ENCODE measurements around the gene ITPA. TPM values are rescaled to one million over a fixed set of nuclear protein-coding genes. Genes with fewer than 3 reads are reported as not detected.

Gene ITPA
- total RNA-seq, 5 donors from 2014 or later (not counting 1 experiment from before 2014, with no cell fraction given), result 41.6 to 67.6 (median 61.8) TPM

DNA sequence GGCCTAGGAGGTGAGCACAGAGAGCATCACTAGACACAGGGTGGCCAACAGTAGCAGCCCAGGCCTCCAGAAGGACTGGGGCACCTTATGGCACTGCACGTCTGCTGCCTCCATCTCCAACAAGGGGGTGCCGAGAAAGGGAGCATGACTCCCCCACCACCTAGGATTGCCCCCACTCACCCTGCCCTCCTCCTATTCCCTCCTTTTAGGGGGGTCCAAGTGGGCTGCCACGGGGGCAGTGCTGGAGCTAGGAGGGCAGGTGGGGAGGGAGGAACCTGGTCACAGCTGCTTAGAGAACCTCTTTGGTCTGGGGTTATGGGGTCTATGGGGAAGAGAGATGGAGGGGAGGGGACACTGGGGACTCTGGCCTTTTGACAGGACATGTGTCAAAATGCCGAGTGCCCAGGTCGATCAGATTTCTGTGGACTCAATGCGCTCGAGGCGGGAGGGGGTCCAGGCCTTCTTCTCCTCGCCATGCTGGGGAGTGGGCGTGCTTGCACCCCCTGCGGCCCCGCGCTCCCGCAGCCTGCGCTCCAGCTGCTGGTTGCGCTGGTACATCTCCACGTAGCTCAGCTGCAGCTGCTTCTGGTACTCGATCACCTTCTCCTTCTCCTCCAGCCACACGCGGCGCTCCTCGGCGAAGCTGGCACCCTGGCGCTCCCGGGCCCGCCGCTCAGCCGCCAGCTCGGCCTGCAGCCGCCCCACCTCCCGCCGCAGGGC is 45.1 kb upstream of the ITPA start:
- Mint-ChIP-seq H3K4me3 (peak overlapping the region in 1 of 3 donors; percentile 16), H3K4me1 (peaks cover 11 to 16% (median 15%) of the 10 kb centered on the region in 3 donors), H3K9me3 (no peaks in the 10 kb centered on the region), H3K27me3 (peaks cover 6 to 16% of the 10 kb centered on the region in 2 donors), H3K36me3 (peaks cover 1% of the 10 kb centered on the region), H3K27ac (no peak overlapping the region)
- Histone ChIP-seq H3K27ac (ENCODE audit: low read length) (no peak overlapping the region), H3K27me3 (replicated peaks in 1 of 2; ENCODE audit: control insufficient read depth in 2 of 2, extremely low read depth in 1 of 2, insufficient read depth in 2 of 2, low read length in 1 of 2) (peaks cover 3 to 41% of the 10 kb centered on the region in 2 experiments), H3K4me1 (ENCODE audit: control insufficient read depth in 1 of 2, extremely low read depth in 1 of 2, insufficient read depth in 2 of 2, low read length in 2 of 2) (peaks cover 0 to 25% of the 10 kb centered on the region in 2 experiments), H3K36me3 (ENCODE audit: control insufficient read depth in 2 of 2, extremely low read depth in 1 of 2, insufficient read depth in 1 of 2, low read length in 1 of 2) (no peaks in the 10 kb centered on the region), H3K4me3 (ENCODE audit: control insufficient read depth in 1 of 2, extremely low read depth in 1 of 2, low read length in 1 of 2) (no peak overlapping the region), H3K9me3 (no peaks in the 10 kb centered on the region)
- POLR2A ChIA-PET, result no interaction called here
- ATAC-seq (replicated peaks in 1 of 4), result no peak
- DNase-seq, result no peak
- WGBS (ENCODE audit: insufficient coverage), result 79% methylated on average over 23 of the region's 32 CpGs
- CTCF ChIA-PET, result interaction anchor here in 1 of 2 donors (0.5 kb wide), 1 partner anchor 8 kb away, joined by 4 read pairs; no protein-coding TSS in a partner anchor

DNA sequence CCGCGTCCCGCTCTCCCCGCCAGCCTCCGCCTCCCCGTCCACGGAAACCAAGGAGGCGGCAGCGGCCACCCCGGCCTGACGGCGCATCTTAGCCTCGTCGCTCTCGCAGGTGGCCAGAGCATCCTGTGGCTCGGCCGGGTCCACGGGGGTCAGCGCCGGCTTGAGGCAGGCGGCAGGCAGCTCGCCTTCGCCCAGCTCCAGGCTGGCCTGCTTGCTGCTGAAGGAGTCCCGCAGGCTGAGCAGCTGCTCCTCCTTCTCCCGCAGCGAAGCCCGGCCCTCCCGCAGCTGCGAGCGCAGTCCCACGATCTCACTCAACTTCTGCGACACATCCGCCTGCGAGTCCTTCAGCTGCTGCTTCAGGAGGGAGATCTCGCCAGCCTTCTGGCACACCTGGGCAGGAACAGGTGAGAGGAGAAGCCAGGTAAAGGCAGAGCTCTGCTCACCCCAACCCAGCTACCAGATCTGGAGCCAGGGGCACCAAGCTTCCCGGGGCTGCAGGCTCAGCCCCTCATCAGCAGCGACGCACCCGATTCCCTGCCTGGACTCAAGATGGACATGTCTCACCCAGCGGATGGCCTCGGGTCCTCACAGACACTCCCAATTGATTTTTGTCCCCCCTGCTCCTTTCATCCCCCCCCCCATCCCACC is 44.4 kb upstream of the ITPA start:
- DNase-seq (no peak), ATAC-seq (replicated peaks in 1 of 4) (peak in 2 of 4 experiments; percentile 12 to 15)
- peak overlapping the region in 1 of 3 donors; percentile 36 for H3K4me3 Mint-ChIP-seq
- Histone ChIP-seq H3K9me3 (no peaks in the 10 kb centered on the region), H3K4me1 (ENCODE audit: control insufficient read depth in 1 of 2, extremely low read depth in 1 of 2, insufficient read depth in 2 of 2, low read length in 2 of 2) (peaks cover 0 to 22% of the 10 kb centered on the region in 2 experiments), H3K4me3 (ENCODE audit: control insufficient read depth in 1 of 2, extremely low read depth in 1 of 2, low read length in 1 of 2) (no peak overlapping the region), H3K27ac (ENCODE audit: low read length) (no peak overlapping the region), H3K36me3 (ENCODE audit: control insufficient read depth in 2 of 2, extremely low read depth in 1 of 2, insufficient read depth in 1 of 2, low read length in 1 of 2) (no peaks in the 10 kb centered on the region), H3K27me3 (replicated peaks in 1 of 2; ENCODE audit: control insufficient read depth in 2 of 2, extremely low read depth in 1 of 2, insufficient read depth in 2 of 2, low read length in 1 of 2) (peaks cover 3 to 43% of the 10 kb centered on the region in 2 experiments)
- H3K27me3 Mint-ChIP-seq, result peaks cover 6 to 20% of the 10 kb centered on the region in 2 donors
- ChIA-PET POLR2A (no interaction called here), CTCF (interaction anchor here in 1 of 2 donors (0.5 kb wide), 1 partner anchor 8 kb away, joined by 4 read pairs; no protein-coding TSS in a partner anchor)
- H3K9me3 Mint-ChIP-seq, result no peaks in the 10 kb centered on the region
- H3K27ac Mint-ChIP-seq, result no peak overlapping the region
- WGBS (ENCODE audit: insufficient coverage), result 85% methylated on average over 38 of the region's 41 CpGs
- H3K4me1 Mint-ChIP-seq, result peaks cover 7 to 11% (median 10%) of the 10 kb centered on the region in 3 donors
- peaks cover 3% of the 10 kb centered on the region for H3K36me3 Mint-ChIP-seq

DNA sequence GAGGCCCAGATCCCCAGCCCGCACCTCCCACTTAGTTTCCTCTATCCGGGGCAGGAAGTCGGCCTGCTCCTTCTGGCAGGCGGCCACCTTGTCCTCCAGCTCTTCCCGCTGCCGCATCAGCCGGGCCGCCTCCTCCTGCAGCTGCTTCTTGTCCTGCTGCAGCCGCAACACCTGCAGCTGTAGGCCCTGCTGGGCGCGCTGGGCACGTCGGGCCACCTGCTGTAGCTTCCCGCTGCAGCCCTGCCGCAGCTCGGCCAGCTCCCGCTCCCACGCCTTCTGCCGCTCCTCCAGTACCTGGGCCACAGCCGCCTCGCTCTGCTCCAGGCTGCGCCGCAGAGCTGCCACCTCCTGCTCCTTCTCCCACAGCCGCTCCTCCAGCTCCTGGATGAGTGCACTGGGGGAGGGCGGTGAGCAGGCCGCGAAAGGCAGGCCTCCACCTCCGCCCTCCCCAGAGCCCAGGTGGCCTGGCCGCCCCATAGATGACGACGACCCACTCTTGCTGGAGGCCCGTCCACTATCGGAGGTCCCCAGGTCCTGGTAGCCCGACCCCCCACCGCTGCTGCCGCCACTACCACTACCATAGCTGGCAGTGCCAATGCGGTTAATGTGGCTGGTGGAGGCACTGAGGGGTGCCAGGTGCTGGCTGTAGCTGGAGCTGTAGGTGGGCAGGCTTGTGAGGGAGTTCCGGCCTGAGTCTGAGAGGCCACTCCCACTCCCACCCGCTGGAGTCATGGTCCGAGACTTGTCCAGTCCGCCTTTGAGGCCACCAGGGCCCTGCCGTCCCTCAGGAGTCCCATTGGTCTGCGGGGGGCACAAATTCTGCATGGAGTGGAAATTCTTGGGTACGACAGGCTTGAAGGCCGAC is 43.6 kb upstream of the ITPA start:
- Histone ChIP-seq H3K9me3 (no peaks in the 10 kb centered on the region), H3K4me1 (ENCODE audit: control insufficient read depth in 1 of 2, extremely low read depth in 1 of 2, insufficient read depth in 2 of 2, low read length in 2 of 2) (peaks cover 0 to 14% of the 10 kb centered on the region in 2 experiments), H3K36me3 (ENCODE audit: control insufficient read depth in 2 of 2, extremely low read depth in 1 of 2, insufficient read depth in 1 of 2, low read length in 1 of 2) (no peaks in the 10 kb centered on the region), H3K4me3 (ENCODE audit: control insufficient read depth in 1 of 2, extremely low read depth in 1 of 2, low read length in 1 of 2) (no peak overlapping the region), H3K27me3 (replicated peaks in 1 of 2; ENCODE audit: control insufficient read depth in 2 of 2, extremely low read depth in 1 of 2, insufficient read depth in 2 of 2, low read length in 1 of 2) (peaks cover 3 to 46% of the 10 kb centered on the region in 2 experiments), H3K27ac (ENCODE audit: low read length) (no peak overlapping the region)
- ChIA-PET CTCF (no interaction called here), POLR2A (no interaction called here)
- ATAC-seq (replicated peaks in 1 of 4) (no peak), DNase-seq (no peak)
- 75% methylated on average over 33 of the region's 45 CpGs for WGBS (ENCODE audit: insufficient coverage)
- Mint-ChIP-seq H3K4me1 (peaks cover 7 to 9% (median 9%) of the 10 kb centered on the region in 3 donors), H3K9me3 (no peaks in the 10 kb centered on the region), H3K27me3 (peaks cover 6 to 20% of the 10 kb centered on the region in 2 donors), H3K4me3 (peak overlapping the region in 1 of 3 donors; percentile 36), H3K36me3 (peaks cover 3% of the 10 kb centered on the region), H3K27ac (no peak overlapping the region)

DNA sequence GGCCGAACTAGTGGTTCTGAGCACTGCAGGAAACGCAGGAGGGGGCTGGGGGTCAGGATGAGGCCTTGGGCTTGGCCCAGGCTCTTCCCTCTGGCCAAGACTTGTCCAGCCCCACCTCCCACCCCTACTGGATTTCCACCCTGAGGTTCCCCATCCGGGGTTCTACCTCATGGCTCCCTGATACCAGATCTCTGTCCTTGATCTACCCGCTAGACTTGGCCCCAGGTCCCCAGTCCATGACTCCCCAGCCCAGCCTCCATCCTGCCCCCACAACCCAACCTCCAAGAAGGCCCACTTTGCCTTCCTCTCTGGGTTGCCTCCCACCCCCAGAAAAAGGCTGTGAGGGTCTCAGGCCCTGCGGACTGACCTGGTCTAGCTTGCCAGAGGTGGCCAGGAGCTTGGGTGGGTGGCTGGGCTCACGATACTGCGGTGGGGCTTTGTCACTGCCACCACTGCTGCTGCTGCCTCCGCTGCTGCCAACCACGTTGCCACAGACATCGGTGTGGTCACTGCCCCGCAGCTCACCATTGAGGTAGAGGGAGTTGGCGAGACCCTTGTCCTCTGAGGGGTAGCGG is 42.9 kb upstream of the ITPA start:
- H3K27ac Mint-ChIP-seq, result no peak overlapping the region

DNA sequence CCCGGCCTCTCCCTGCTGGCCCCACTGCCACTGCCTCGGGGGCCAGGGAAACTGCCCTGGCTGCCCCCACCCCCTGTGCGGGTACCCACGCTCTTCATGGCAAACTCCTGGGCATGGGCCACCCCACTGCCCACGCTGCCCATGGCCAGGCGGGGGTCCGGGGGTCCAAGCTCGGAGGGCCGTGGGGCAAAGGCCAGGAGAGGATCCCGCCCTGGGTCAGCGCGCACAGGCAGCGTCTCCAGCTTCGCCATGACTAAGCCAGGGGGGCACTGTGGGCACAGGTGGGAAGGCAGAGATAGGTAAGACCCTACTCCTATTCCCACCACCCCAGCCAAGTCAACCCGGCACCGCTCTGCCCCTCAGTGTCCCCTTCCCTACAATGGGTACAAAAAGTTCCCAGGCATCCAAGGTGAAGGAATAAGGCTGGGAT is 42.4 kb upstream of the ITPA start:
- peaks cover 0 to 12% of the 10 kb centered on the region in 2 experiments for H3K4me1 ChIP-seq (ENCODE audit: control insufficient read depth in 1 of 2, extremely low read depth in 1 of 2, insufficient read depth in 2 of 2, low read length in 2 of 2)
- peaks cover 3% of the 10 kb centered on the region for H3K36me3 Mint-ChIP-seq
- peaks cover 9 to 11% (median 11%) of the 10 kb centered on the region in 3 donors for H3K4me1 Mint-ChIP-seq
- peaks cover 3 to 53% of the 10 kb centered on the region in 2 experiments for H3K27me3 ChIP-seq (replicated peaks in 1 of 2; ENCODE audit: control insufficient read depth in 2 of 2, extremely low read depth in 1 of 2, insufficient read depth in 2 of 2, low read length in 1 of 2)
- no peaks in the 10 kb centered on the region for H3K9me3 Mint-ChIP-seq
- no peak for ATAC-seq (replicated peaks in 1 of 4)
- peaks cover 6 to 21% of the 10 kb centered on the region in 2 donors for H3K27me3 Mint-ChIP-seq
- no peak overlapping the region for H3K4me3 ChIP-seq (ENCODE audit: control insufficient read depth in 1 of 2, extremely low read depth in 1 of 2, low read length in 1 of 2)
- ChIA-PET POLR2A (interaction anchor here in 1 of 2 donors (0.5 to 0.6 kb wide), 2 partner anchors 39 to 499 kb away, joined by 3 to 8 read pairs; no protein-coding TSS in a partner anchor), CTCF (no interaction called here)
- H3K9me3 ChIP-seq, result no peaks in the 10 kb centered on the region
- no peaks in the 10 kb centered on the region for H3K36me3 ChIP-seq (ENCODE audit: control insufficient read depth in 2 of 2, extremely low read depth in 1 of 2, insufficient read depth in 1 of 2, low read length in 1 of 2)
- no peak overlapping the region for H3K27ac Mint-ChIP-seq
- no peak for DNase-seq
- H3K4me3 Mint-ChIP-seq, result no peak overlapping the region
- 79% methylated on average over 9 of the region's 16 CpGs for WGBS (ENCODE audit: insufficient coverage)
- no peak overlapping the region for H3K27ac ChIP-seq (ENCODE audit: low read length)

More for the DNA sequence above, 42.9 kb upstream of the ITPA start:
- WGBS (ENCODE audit: insufficient coverage), result 88% methylated on average over 10 of the region's 13 CpGs
- peaks cover 0 to 12% of the 10 kb centered on the region in 2 experiments for H3K4me1 ChIP-seq (ENCODE audit: control insufficient read depth in 1 of 2, extremely low read depth in 1 of 2, insufficient read depth in 2 of 2, low read length in 2 of 2)
- peaks cover 6 to 20% of the 10 kb centered on the region in 2 donors for H3K27me3 Mint-ChIP-seq
- ChIA-PET POLR2A (interaction anchor here in 1 of 2 donors (0.6 kb wide), 1 partner anchor 40 kb away, joined by 3 read pairs; no protein-coding TSS in a partner anchor), CTCF (no interaction called here)
- H3K27me3 ChIP-seq (replicated peaks in 1 of 2; ENCODE audit: control insufficient read depth in 2 of 2, extremely low read depth in 1 of 2, insufficient read depth in 2 of 2, low read length in 1 of 2), result peaks cover 3 to 49% of the 10 kb centered on the region in 2 experiments
- H3K9me3 ChIP-seq, result no peaks in the 10 kb centered on the region
- DNase-seq (no peak), ATAC-seq (replicated peaks in 1 of 4) (no peak)
- H3K36me3 Mint-ChIP-seq, result peaks cover 3% of the 10 kb centered on the region
- H3K9me3 Mint-ChIP-seq, result no peaks in the 10 kb centered on the region
- no peak overlapping the region for H3K27ac ChIP-seq (ENCODE audit: low read length)
- H3K4me3 ChIP-seq (ENCODE audit: control insufficient read depth in 1 of 2, extremely low read depth in 1 of 2, low read length in 1 of 2), result no peak overlapping the region
- H3K4me1 Mint-ChIP-seq, result peaks cover 7 to 9% (median 9%) of the 10 kb centered on the region in 3 donors
- no peak overlapping the region for H3K4me3 Mint-ChIP-seq
- no peaks in the 10 kb centered on the region for H3K36me3 ChIP-seq (ENCODE audit: control insufficient read depth in 2 of 2, extremely low read depth in 1 of 2, insufficient read depth in 1 of 2, low read length in 1 of 2)
